ENCODE data around the gene CDC42EP1.
A peak's percentile ranks its signal among the peaks of the same experiment; 100 is the strongest.
"Not testable (repeated sequence)": the region's sequence is repeated elsewhere in the genome, so short reads cannot be mapped to it uniquely, and the experiment has no call there.

Gene CDC42EP1

DNA sequence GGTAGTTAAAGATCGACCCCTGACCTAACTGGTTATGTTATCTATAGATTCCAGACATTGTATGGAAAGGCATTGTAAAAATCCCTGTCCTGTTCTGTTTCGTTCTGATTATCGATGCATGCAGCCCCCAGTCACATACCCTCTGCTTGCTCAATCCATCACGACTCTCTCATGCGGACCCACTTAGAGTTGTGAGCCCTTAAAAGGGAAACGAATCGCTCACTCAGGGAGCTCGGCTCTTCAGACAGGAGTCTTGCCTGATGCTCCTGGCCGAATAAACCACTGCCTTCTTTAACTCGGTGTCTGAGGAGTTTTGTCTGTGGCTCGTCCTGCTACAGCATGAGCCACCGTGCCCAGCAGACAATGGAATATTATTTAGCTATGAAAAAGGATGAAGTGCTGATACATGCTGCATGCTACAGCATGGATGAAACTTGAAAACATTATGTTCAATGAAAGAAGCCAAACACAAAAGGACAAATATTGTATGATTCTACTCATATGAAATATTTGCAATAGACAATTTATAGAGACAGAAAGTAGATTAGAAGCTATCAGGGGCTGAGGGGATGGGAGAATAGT, 31.6 kb downstream of the CDC42EP1 start:
- TF ChIP-seq, protein P1, sequence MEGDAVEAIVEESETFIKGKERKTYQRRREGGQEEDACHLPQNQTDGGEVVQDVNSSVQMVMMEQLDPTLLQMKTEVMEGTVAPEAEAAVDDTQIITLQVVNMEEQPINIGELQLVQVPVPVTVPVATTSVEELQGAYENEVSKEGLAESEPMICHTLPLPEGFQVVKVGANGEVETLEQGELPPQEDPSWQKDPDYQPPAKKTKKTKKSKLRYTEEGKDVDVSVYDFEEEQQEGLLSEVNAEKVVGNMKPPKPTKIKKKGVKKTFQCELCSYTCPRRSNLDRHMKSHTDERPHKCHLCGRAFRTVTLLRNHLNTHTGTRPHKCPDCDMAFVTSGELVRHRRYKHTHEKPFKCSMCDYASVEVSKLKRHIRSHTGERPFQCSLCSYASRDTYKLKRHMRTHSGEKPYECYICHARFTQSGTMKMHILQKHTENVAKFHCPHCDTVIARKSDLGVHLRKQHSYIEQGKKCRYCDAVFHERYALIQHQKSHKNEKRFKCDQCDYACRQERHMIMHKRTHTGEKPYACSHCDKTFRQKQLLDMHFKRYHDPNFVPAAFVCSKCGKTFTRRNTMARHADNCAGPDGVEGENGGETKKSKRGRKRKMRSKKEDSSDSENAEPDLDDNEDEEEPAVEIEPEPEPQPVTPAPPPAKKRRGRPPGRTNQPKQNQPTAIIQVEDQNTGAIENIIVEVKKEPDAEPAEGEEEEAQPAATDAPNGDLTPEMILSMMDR (IDR thresholded peaks at IDR 0.05; ENCODE audit: borderline replicate concordance, insufficient read depth, low read depth, low read length) = no peak
- no peak overlapping the region for H3K4me3 ChIP-seq (ENCODE audit: low read depth, low read length)

DNA sequence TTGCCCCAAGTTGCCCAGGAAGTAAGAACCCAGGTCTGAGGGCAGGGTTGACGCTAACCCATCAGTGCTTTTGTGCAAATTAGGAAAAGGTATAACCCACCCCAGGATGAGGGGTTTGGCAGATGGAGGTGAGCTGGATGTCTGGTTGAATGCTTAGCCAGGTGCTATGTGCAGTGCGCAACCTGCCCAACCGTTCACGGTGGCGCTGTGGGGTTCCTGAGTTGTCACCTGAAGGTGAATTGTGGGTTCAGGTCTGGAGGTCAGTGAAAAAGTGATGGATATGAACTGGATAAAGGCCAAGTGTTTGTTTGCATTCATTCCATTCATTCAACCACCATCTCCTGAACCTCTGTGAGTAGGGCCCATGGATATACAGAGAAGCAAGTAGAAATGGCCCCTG, 34.0 kb downstream of the CDC42EP1 start:
- H3K4me3 ChIP-seq (ENCODE audit: low read depth, low read length) = no peak overlapping the region
- TF ChIP-seq, protein P1 (IDR thresholded peaks at IDR 0.05; ENCODE audit: borderline replicate concordance, insufficient read depth, low read depth, low read length) = peak; percentile 11; the same call in 1 of the 2 replicates

DNA sequence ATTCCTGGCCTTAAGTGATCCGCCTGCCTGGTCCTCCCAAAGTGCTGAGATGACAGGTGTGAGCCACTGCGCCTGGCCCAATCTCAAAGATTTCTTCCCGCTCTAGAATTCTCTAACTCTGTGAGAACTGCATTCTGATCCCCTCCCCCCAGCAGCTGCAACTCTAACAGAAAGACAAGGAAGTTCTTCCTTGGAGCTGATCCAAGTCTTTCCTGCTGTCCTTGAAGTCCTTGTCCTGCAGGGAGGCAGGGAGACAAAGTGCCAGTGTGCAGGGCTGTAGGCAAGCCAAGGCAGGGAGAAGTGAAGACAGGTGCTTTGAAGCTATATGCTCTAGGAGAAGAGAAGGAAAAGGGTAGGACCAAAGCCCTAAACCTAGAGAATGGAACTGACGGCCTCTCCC, 38.9 kb downstream of the CDC42EP1 start:
- TF ChIP-seq, protein P1 (IDR thresholded peaks at IDR 0.05; ENCODE audit: borderline replicate concordance, insufficient read depth, low read depth, low read length) = no peak
- H3K4me3 ChIP-seq (ENCODE audit: low read depth, low read length) = no peak overlapping the region

DNA sequence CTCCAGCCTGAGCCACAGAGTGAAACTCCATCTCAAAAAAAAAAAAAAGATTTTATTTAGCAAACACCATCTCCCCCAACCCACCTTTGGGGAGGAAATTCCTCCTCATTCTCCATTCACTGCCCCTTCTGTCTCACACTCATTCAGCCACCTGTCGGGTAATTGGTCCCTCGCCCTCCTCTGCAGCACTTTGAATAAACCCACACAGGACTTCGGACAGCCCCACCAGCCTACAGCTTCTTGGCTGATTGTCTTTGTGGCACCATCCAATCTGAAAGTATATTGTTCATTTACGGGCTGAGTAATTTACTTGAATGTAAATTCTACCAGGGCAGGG, 40.9 kb downstream of the CDC42EP1 start:
- H3K4me3 ChIP-seq (ENCODE audit: low read depth, low read length) = no peak overlapping the region

DNA sequence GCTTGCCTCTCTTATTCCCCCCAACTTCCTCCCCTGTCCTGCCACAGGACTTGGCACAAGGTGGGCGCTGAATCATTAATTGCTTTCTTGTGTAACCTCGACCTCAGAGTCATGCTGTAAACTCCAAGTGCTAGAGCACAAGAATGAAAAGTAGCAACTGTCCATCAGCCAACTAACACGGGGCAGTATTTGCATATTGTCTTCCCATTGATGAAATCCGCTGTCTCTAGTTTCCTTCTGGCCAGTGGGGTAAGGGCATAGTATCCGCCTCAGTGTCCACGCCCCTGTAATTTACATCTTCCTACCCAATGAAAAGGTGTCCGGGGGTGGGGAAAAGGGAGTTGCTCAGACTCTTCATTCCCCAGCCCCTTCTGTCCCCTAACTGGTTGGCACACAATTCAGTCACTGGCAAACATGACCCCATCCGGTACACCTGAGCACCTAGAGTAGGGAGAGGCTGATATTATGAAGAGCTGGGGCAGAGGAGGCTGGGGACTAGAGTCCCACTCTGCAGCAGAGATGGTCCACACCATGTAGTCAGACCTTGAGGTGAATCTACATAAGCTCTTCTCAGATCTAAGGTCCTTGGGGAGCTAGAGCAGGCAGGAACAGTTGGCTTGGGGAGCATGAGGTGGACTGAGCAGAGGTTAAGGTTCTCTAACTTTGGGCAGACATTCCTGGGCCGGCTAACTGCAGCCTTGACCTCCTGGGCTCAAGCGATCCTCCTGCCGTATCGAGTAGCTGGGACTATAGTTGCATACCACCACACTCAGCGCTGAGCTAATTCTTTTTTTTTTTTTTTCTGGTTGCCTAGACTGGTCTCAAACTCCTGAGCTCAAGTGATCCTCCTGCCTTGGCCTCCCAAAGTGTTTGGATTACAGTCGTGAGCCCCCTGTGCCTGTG, 41.5 kb downstream of the CDC42EP1 start:
- H3K4me3 ChIP-seq (ENCODE audit: low read depth, low read length) = no peak overlapping the region
- TF ChIP-seq, protein P1 (IDR thresholded peaks at IDR 0.05; ENCODE audit: borderline replicate concordance, insufficient read depth, low read depth, low read length) = no peak

More for the DNA sequence above, 40.9 kb downstream of the CDC42EP1 start:
- TF ChIP-seq, protein P1 (IDR thresholded peaks at IDR 0.05; ENCODE audit: borderline replicate concordance, insufficient read depth, low read depth, low read length) = no peak

DNA sequence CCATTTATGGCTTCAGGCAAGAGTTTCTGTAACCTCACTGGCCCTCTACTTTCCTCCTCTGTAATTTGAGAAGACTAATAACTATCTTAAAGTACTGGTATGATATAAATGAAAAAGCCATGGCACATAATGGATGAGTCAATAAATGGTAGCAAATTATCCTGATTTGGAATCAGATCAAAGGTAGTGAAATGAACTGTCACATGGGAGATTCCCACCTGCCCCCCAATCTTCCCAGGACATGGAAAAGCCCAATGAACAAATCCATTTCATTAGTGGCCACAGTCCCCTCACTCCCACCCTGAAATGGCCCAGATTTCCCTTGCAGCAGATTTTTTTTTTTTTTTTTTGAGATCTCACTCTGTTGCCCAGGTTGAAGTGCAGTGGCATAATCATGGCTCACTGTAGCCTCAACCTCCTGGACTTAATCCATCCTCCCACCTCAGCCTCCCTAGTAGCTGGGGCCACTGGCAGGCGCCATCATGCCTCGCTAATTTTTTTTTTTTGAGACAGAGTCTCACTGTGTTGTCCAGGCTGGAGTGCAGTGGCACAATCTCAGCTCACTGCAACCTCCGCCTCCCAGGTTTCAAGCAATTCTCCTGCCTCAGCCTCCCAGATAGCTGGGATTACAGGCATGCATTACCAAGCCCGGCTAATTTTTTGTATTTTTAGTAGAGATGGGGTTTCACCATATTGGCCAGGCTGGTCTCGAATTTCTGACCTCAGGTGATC, 42.4 kb downstream of the CDC42EP1 start:
- H3K4me3 ChIP-seq (ENCODE audit: low read depth, low read length) = not testable (repeated sequence)

DNA sequence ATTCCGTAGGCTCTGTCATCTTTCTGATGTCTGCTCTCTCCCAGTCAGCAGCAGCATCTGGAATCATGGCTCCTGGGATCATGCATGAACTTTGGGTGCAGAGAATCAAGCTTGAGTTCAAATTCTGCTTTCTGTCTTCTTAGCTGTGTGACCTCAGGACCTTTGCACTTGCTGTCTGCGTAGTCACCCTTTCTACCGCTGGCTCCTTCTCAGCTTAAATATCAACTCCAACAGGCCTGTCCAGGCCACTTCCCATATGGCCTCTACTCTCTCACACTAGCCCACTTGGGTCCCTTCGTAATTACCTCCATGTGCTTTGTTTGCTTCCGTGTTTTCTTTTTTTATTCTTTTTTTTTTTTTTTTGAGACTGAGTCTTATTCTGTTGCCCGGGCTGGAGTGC, 43.8 kb downstream of the CDC42EP1 start:
- TF ChIP-seq, protein P1 (IDR thresholded peaks at IDR 0.05; ENCODE audit: borderline replicate concordance, insufficient read depth, low read depth, low read length) = no peak
- no peak overlapping the region for H3K4me3 ChIP-seq (ENCODE audit: low read depth, low read length)
